ENCODE results near the gene ZBTB26. TPM values are rescaled to one million over a fixed set of nuclear protein-coding genes. Genes with fewer than 3 reads are reported as not detected.

ZBTB26 gene, protein sequence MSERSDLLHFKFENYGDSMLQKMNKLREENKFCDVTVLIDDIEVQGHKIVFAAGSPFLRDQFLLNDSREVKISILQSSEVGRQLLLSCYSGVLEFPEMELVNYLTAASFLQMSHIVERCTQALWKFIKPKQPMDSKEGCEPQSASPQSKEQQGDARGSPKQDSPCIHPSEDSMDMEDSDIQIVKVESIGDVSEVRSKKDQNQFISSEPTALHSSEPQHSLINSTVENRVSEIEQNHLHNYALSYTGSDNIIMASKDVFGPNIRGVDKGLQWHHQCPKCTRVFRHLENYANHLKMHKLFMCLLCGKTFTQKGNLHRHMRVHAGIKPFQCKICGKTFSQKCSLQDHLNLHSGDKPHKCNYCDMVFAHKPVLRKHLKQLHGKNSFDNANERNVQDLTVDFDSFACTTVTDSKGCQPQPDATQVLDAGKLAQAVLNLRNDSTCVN
- 9.8 TPM for total RNA-seq

GRCh38 chr9:122931226-122932121 lies at the start of gene ZBTB26:
Gene ZBTB26, minus strand, starts transcription at chr9:122931512. Its CDS starts 11,578 bp downstream, at chr9:122919934.
- FAIRE-seq = no peak
- peak; percentile 87 to 96 for DNase-seq (ENCODE audit: low spot score in 2 of 2)

DNA sequence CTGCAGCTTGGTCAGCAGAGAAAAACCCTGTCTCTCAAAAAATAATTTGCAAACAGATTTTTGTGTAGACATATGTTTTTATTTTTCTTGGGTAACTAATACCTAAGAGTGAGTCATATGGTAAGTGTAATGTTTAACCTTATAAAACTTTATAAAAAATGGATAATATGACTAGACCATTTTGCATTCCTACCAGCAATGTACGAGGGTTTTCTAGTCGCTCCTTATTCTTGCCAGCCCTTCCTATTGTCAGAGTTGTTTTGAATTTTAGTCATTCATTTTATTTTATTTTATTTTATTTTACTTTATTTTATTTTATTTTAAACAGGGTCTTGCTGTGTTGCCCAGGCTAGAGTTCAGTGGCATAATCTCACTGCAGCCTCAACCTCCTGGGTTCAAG lies 47.3 kb upstream of the ZBTB26 start:
- FAIRE-seq (no peak), DNase-seq (ENCODE audit: low spot score in 2 of 2) (no peak)

DNA sequence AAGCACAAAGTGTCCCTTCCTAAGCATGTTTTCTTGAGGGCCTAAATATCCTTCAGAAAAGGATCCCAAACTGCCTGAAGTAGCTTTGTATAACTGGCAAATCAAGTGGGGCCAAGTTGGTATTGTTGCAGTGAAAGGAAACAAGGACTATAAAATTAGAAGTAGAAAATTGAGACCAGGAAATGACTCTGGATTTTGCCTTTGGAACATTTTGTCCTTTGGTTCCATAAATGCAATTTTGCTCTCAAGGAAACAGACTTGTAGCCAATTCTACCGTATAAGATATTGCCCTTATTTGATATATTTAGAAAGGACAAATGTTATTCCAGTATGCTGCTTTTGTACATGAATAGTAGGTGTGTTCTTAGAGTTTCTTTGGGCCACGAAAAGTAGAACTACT lies 43.9 kb upstream of the ZBTB26 start:
- DNase-seq (ENCODE audit: low spot score in 2 of 2) (no peak), FAIRE-seq (no peak)

GRCh38 chr9:122961139-122961538 lies 29.8 kb upstream of the ZBTB26 start:
- DNase-seq (ENCODE audit: low spot score in 2 of 2) (no peak), FAIRE-seq (no peak)

DNA sequence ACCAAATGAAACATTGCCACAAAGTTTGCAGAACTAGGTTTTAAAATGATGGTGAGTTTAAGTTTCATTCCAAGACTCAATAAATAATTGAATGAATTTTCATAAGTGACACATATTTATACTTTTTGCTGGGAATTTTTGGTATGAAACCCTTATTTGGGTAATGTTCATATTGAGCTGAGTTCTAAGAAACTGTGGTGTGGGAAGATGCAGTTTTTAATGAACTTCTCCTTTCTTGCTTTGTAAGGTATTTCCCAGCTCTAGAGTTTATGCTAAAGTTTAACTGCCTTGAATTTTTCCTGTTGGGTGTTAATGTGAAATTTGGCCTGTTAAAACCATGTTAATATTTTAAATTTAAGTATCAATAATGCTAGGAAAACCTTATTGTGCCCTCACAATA lies 24.6 kb upstream of the ZBTB26 start:
- DNase-seq (ENCODE audit: low spot score in 2 of 2) = no peak
- no peak for FAIRE-seq

DNA sequence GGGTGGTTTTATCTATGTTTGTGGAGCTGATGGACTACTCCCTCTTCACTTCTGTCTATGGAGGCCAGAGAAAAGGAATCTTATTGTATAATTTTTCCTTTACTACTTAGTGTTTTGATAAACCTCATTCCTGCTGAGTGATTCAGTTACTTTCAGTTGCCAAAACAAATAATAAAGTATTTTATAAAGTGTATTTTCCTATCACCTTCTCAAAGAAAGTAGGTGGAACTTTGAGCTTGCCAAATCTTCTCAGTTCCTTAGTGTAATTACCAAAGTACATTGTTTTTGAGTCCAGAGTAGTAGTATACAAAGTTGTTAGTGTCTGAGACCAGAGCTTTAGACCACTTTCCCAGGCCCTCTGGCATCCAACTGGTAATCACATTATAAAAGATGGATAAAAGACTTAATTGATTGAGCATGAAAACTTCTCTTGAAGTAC lies 23.0 kb upstream of the ZBTB26 start:
- no peak for FAIRE-seq
- DNase-seq (ENCODE audit: low spot score in 2 of 2) = no peak

DNA sequence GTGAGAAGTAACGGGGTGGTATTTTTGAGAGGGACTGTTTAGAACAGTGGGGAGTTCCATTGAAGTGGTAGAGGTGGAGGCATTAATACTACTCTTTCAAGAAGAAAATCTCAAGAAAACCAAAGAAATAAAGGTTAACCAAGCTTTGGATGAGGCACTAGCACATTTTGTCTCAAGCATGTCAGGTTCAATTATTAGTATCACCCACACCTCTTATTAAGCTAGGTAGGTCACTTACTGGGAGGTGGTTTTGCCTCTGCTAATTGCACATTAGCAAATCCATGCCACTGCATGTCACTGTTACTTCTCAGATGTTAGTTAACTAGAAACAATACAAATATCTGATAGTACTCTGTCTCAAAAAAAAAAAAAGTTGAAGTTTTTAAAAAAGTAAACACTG lies 19.7 kb upstream of the ZBTB26 start:
- no peak for FAIRE-seq

GRCh38 chr9:122950263-122950662 lies 19.0 kb upstream of the ZBTB26 start:
- DNase-seq (ENCODE audit: low spot score in 2 of 2) = no peak
- no peak for FAIRE-seq

More for the DNA sequence above, 19.7 kb upstream of the ZBTB26 start:
- no peak for DNase-seq (ENCODE audit: low spot score in 2 of 2)

- no peak for FAIRE-seq
- no peak for DNase-seq (ENCODE audit: low spot score in 2 of 2)
Measured at GRCh38 chr9:122949696-122950095, 18.4 kb upstream of the ZBTB26 start.

DNA sequence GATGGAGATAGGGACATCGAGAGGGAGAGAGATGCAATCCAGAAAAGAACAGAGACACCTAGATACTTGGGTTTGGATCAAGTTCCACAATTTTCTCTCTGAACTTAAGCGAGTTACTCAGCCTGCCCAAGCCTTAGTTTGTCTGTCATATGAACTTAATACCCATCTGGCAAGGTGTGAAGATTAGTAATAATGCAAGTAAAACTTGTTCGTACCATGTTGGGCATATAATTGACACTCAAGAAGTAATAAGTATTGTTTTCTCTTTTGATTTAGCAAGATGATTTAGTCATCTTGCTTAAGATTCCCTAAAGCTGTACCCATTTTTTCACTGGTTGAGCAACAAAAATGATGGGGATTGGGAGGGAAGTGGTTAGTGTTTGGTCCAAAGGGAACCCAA lies 17.0 kb upstream of the ZBTB26 start:
- DNase-seq (ENCODE audit: low spot score in 2 of 2) = no peak
- no peak for FAIRE-seq

DNA sequence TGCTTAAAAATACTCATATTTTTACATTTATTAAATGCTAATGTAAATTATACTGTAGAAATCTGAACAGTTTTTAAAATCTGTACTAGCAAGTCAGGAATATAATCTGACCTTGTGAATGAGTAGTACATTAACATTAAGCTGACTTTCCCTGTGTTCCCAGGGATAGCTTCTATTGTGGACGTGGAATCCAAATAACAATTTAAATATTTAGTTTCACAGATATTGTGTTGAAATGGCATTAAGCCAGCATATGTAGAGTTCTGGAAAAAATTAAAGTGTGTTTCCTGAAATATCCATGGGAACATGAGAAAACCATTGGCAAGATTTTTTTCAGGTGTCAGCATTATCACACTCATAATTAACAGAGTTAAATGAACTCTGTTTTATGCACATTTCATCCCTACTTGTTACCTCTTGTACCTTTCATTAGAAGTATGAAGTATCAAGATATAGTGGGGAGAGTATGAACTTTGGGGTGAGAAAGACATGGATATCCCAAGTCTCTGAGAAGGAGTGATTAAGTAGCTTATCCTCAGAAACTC lies 15.2 kb upstream of the ZBTB26 start:
- FAIRE-seq = no peak

GRCh38 chr9:122944960-122945888 lies 13.9 kb upstream of the ZBTB26 start:
- no peak for FAIRE-seq
- no peak for DNase-seq (ENCODE audit: low spot score in 2 of 2)

More for the DNA sequence above, 15.2 kb upstream of the ZBTB26 start:
- no peak for DNase-seq (ENCODE audit: low spot score in 2 of 2)

GRCh38 chr9:122941582-122942234 lies 10.4 kb upstream of the ZBTB26 start:
- FAIRE-seq = no peak
- peak in 1 of 2 donors; percentile 21 for DNase-seq (ENCODE audit: low spot score in 2 of 2)

DNA sequence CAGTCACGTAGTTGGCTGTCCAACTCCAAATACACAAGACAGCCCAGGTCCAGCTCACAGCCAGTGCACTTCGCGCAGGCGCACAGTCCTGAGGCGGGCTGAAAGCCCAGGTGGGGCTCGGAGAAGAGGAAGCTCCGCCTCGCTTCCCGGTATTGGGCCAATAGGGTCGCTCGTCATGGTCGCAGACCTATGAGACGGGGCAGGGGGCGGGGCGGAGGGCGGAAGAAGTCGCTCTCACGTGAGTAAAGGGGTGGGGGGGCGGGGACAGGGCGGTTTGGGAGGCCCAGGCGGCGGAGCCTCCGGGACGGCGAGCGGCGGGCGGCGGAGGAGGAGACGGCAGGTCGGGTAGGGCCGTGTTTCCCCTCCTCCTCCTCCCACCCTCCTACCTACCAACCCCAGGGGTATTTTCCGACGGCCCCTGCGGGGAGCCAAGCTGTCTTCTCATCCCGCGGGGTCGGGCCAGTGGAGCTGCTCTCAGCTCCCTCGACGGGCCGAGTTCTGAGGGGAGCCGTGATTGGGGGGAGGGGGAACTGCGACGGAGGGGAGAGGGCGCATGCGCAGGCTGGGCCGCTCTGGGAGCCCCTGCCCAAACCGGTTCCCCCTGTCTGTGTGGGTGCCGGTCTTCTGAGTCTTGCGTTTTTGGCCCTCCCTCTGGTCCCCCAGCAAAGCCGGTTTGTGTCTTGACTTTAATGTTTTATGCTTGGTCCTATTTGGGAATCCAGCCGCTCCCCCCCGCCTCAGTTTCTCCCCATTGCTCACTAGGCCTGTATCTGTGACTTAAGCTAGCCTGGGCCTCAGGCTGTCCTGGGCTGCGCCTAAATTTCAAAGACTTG lies 9.7 kb upstream of the ZBTB26 start, which contains the start of gene RABGAP1:
Gene RABGAP1, plus strand, starts transcription at position 272 of the 833 bp plus-strand sequence. CDS start 16,040 bp downstream, outside the sequence.
- DNase-seq (ENCODE audit: low spot score in 2 of 2) = peak; percentile 95 to 98
- no peak for FAIRE-seq

DNA sequence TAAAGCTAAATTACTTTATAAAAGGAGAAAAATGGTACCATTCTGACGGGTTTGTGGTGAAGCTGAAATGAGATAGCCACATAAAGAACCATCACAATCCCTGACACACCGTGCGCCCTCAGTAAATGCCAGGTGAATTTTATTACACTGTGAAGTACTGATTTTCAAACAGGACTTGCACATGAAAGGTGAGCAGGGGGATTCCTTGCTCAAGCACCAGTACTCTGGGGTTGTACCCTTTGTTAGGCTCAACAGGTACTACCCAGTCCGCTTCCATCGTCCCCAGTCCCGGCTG lies 9.1 kb upstream of the ZBTB26 start:
- DNase-seq (ENCODE audit: low spot score in 2 of 2) = no peak
- FAIRE-seq = no peak

DNA sequence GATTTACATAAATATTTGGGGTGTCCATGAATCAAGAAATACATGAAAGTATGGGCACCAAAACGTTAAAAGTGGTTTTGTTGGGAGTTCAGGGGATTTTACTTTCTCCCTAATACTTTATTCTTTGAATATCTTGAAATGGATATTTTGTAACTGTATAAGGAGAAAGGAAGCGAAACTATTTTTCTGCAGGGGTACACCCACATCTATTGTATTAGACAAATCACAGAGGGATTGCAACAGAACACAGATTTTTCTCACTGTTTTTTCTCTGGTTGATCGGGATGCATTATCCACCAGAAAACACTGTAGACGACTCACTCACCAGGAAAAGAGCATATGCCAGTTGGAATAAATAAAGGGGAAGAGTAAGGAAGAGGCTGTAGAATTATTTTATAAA lies 8.3 kb upstream of the ZBTB26 start:
- DNase-seq (ENCODE audit: low spot score in 2 of 2) (no peak), FAIRE-seq (no peak)

- FAIRE-seq (no peak), DNase-seq (ENCODE audit: low spot score in 2 of 2) (no peak)
Measured at GRCh38 chr9:122936883-122937282, 5.6 kb upstream of the ZBTB26 start.

GRCh38 chr9:122936464-122936863 lies 5.2 kb upstream of the ZBTB26 start:
- FAIRE-seq = no peak

More at GRCh38 chr9:122936464-122936863, 5.2 kb upstream of the ZBTB26 start:
- DNase-seq (ENCODE audit: low spot score in 2 of 2) = no peak
